Activated CD4-positive, alpha-beta memory T cell treated with anti-CD3 and anti-CD28 coated beads, Interleukin-2, amount 10 ng/mL, durations not matched to agents 7 days and 5 days (primary cell): Measurements from ENCODE around the gene DENND4B. TPM values are rescaled to one million over a fixed set of nuclear protein-coding genes. Genes with fewer than 3 reads are reported as not detected.
"Not testable (repeated sequence)": the region's sequence is repeated elsewhere in the genome, so short reads cannot be mapped to it uniquely, and the experiment has no call there.

Experiments
- CTCF ChIA-PET: fragments of 350-600 bp; sonication (Branson Sonifier 250); formaldehyde crosslinking; loops from one replicate; lab custom pipeline; 2021; ENCODE audit warnings: antibody characterized with exemption, inconsistent platforms; lab: Charles Lee
- POLR2A ChIA-PET: fragments of 350-600 bp; sonication (Branson Sonifier 250); formaldehyde crosslinking; loops from one replicate; lab custom pipeline; 2021; ENCODE audit warnings: antibody characterized with exemption; lab: Charles Lee
- DNase-seq: peaks from one replicate; pipeline ENCODE4 v3.0.0-alpha.2; 2020
- H3K27ac Mint-ChIP-seq: one replicate; pipeline ENCODE4 v1.8.0; 2021; ENCODE audit warnings: mild to moderate bottlenecking, mixed read lengths
- H3K27me3 Mint-ChIP-seq: one replicate; pipeline ENCODE4 v1.8.0; 2021; ENCODE audit warnings: mixed read lengths
- H3K36me3 Mint-ChIP-seq: one replicate; pipeline ENCODE4 v1.8.0; 2021; ENCODE audit warnings: low read depth, mixed read lengths
- H3K4me1 Mint-ChIP-seq: one replicate; pipeline ENCODE4 v1.8.0; 2021; ENCODE audit warnings: mixed read lengths
- H3K4me3 Mint-ChIP-seq: one replicate; pipeline ENCODE4 v1.8.0; 2021; ENCODE audit warnings: mild to moderate bottlenecking, mixed read lengths
- H3K9me3 Mint-ChIP-seq: one replicate; pipeline ENCODE4 v1.8.0; 2021; ENCODE audit warnings: mixed read lengths
- total RNA-seq, 2 experiments: library from RNA; stranded (reverse); gene quantifications; one replicate each; pipeline ENCODE4 v1.2.3, GENCODE V29; 2021

DENND4B gene
- total RNA-seq, 2 experiments from 2014 or later, result 159 to 166 TPM

GRCh38 chr1:153919876-153920852 is 26.4 kb downstream of the DENND4B start:
- CTCF ChIA-PET, result interaction anchor here (0.8 to 3.9 kb wide), 8 partner anchors 9 to 248 kb away, joined by 3 to 52 read pairs (median 5); partner anchors contain the start of genes CREB3L4, DENND4B, RAB13 and SLC27A3
- peak overlapping the region; percentile 73 for H3K27ac Mint-ChIP-seq
- POLR2A ChIA-PET, result interaction anchor here (1.0 to 7.1 kb wide), 14 partner anchors 10 to 286 kb away, joined by 3 to 53 read pairs (median 6); partner anchors contain the start of genes CHTOP, CREB3L4, CRTC2 and DENND4B
- peaks cover 30% of the 10 kb centered on the region for H3K36me3 Mint-ChIP-seq
- H3K27me3 Mint-ChIP-seq, result no peaks in the 10 kb centered on the region
- peak; percentile 42 for DNase-seq
- peaks cover 47% of the 10 kb centered on the region for H3K4me1 Mint-ChIP-seq
- H3K4me3 Mint-ChIP-seq, result peak overlapping the region; percentile 92
- H3K9me3 Mint-ChIP-seq, result no peaks in the 10 kb centered on the region

DNA sequence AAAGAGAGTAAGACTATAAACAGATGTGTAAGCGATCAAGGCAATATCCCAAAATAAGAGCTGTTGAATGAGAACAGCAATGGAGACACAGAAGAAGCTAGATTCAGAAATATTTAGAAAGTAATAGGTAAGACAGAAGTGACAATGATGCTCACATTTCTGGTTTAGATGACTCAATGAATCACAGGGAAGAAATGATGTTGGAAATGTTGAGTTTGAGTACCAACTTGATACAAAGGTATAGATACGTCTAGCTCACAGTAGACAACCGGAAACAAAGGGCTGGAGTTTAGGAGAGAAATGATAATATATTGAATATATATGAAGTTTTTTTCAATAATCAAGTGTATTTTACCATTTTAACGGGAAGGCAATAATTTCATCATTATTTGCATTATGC is 30.2 kb downstream of the DENND4B start:
- CTCF ChIA-PET, result interaction anchor here (0.8 to 1.2 kb wide), 2 partner anchors 30 to 111 kb away, joined by 3 to 4 read pairs; no protein-coding TSS in a partner anchor
- peaks cover 46% of the 10 kb centered on the region for H3K4me1 Mint-ChIP-seq
- H3K36me3 Mint-ChIP-seq, result peaks cover 32% of the 10 kb centered on the region
- H3K27ac Mint-ChIP-seq, result no peak overlapping the region
- no peaks in the 10 kb centered on the region for H3K27me3 Mint-ChIP-seq
- H3K4me3 Mint-ChIP-seq, result no peak overlapping the region
- no peaks in the 10 kb centered on the region for H3K9me3 Mint-ChIP-seq
- no peak for DNase-seq
- POLR2A ChIA-PET, result interaction anchor here (0.7 to 1.0 kb wide), 2 partner anchors 74 to 118 kb away, joined by 3 to 4 read pairs; partner anchors contain the start of gene RPS27

DNA sequence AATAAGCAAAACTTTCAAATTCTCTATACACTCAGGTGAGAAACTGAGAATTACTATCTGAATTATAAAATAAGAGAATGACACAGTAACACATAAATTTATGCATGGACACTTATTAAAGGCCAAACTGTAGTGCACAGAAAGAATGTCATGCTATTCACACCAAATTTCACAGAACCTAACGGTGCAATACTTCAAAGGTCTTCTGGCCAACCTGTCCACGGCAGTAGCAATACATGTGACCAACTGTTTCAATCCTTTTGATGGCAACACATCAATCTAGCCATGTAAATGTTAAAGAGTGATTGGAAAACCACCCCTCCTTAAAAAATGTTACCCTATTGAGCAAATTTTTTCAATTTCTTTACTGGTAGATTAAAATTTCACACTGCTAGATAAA is 34.2 kb downstream of the DENND4B start:
- H3K9me3 Mint-ChIP-seq, result no peaks in the 10 kb centered on the region
- H3K4me1 Mint-ChIP-seq, result peaks cover 16% of the 10 kb centered on the region
- H3K27ac Mint-ChIP-seq, result no peak overlapping the region
- peaks cover 25% of the 10 kb centered on the region for H3K36me3 Mint-ChIP-seq
- DNase-seq, result no peak
- ChIA-PET POLR2A (no interaction called here), CTCF (no interaction called here)
- H3K4me3 Mint-ChIP-seq, result no peak overlapping the region
- H3K27me3 Mint-ChIP-seq, result no peaks in the 10 kb centered on the region

- DNase-seq, H3K27ac Mint-ChIP-seq, H3K9me3 Mint-ChIP-seq, H3K4me3 Mint-ChIP-seq, H3K27me3 Mint-ChIP-seq: not testable (repeated sequence)
- ChIA-PET POLR2A (interaction anchor here (0.8 to 2.1 kb wide), 8 partner anchors 9 to 80 kb away, joined by 3 to 7 read pairs (median 4); partner anchors contain the start of genes DENND4B, GATAD2B and RPS27), CTCF (interaction anchor here (1.2 to 1.3 kb wide), 2 partner anchors 9 to 10 kb away, joined by 3 to 4 read pairs; no protein-coding TSS in a partner anchor)
- Mint-ChIP-seq H3K4me1 (peaks cover 24% of the 10 kb centered on the region), H3K36me3 (peaks cover 30% of the 10 kb centered on the region)
Measured at GRCh38 chr1:153910560-153910959, 36.0 kb downstream of the DENND4B start.

DNA sequence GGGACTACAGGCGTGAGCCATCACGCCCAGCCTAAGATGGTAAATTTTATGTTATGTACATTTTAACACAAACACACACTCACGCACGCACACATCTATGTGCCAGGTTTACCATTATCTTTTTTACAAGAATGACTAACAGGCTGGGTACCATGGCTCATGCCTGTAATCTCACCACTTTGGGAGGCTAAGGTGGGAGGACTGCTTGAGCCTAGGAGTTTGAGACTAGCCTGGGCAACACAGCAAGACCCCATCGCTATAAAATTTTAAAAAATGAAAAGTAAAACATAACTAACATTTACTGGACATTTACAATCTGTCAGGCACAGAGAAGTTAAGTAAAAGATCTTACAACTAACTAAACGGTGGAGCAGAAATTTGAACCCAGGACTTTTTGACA is 38.4 kb downstream of the DENND4B start:
- peaks cover 27% of the 10 kb centered on the region for H3K36me3 Mint-ChIP-seq
- CTCF ChIA-PET, result no interaction called here
- H3K9me3 Mint-ChIP-seq, result no peaks in the 10 kb centered on the region
- POLR2A ChIA-PET, result interaction anchor here (1.6 kb wide), 1 partner anchor 16 kb away, joined by 7 read pairs; no protein-coding TSS in a partner anchor
- no peak overlapping the region for H3K4me3 Mint-ChIP-seq
- no peaks in the 10 kb centered on the region for H3K27me3 Mint-ChIP-seq
- no peak overlapping the region for H3K27ac Mint-ChIP-seq
- no peak for DNase-seq
- peaks cover 29% of the 10 kb centered on the region for H3K4me1 Mint-ChIP-seq

- H3K36me3 Mint-ChIP-seq, result peaks cover 26% of the 10 kb centered on the region
- no peaks in the 10 kb centered on the region for H3K27me3 Mint-ChIP-seq
- H3K27ac Mint-ChIP-seq, result no peak overlapping the region
- H3K4me1 Mint-ChIP-seq, result peaks cover 24% of the 10 kb centered on the region
- no peak for DNase-seq
- no peaks in the 10 kb centered on the region for H3K9me3 Mint-ChIP-seq
- ChIA-PET CTCF (no interaction called here), POLR2A (no interaction called here)
- H3K4me3 Mint-ChIP-seq, result no peak overlapping the region
Measured at GRCh38 chr1:153907134-153907533, 39.4 kb downstream of the DENND4B start.

GRCh38 chr1:153906396-153906795 is 40.1 kb downstream of the DENND4B start:
- Mint-ChIP-seq H3K4me3 (no peak overlapping the region), H3K27ac (no peak overlapping the region), H3K36me3 (peaks cover 21% of the 10 kb centered on the region), H3K9me3 (no peaks in the 10 kb centered on the region), H3K27me3 (no peaks in the 10 kb centered on the region), H3K4me1 (peaks cover 22% of the 10 kb centered on the region)
- DNase-seq, result no peak
- ChIA-PET POLR2A (interaction anchor here (1.5 kb wide), 1 partner anchor 16 kb away, joined by 4 read pairs; the partner anchor contains the start of gene GATAD2B), CTCF (interaction anchor here (1.1 to 1.4 kb wide), 3 partner anchors 8 to 40 kb away, joined by 3 to 4 read pairs (median 3); partner anchors contain the start of genes DENND4B and GATAD2B)

DNA sequence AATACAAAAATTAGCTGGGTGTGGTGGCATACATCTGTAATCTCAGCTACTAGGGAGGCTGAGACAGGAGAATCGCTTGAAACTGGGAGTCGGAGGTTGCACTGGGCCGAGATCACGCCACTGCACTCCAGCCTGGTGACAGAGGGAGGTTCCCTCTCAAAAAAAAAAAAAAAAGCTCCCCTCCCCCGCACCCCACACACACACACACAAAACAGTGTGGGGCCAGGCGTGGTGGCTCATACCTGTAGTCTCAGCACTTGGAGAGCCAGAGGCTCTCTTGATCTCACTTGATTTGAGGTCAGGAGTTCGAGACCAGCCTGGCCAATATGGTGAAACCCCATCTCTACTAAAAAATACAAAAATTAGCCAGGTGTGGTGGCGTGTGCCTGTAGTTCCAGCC is 40.6 kb downstream of the DENND4B start:
- not testable (repeated sequence) for H3K27me3 Mint-ChIP-seq, H3K4me3 Mint-ChIP-seq, H3K9me3 Mint-ChIP-seq, DNase-seq, H3K27ac Mint-ChIP-seq
- ChIA-PET CTCF (interaction anchor here (0.7 to 1.4 kb wide), 4 partner anchors 8 to 108 kb away, joined by 3 to 4 read pairs (median 3); partner anchors contain the start of genes DENND4B and GATAD2B), POLR2A (interaction anchor here (1.5 kb wide), 1 partner anchor 17 kb away, joined by 4 read pairs; the partner anchor contains the start of gene GATAD2B)
- Mint-ChIP-seq H3K36me3 (peaks cover 17% of the 10 kb centered on the region), H3K4me1 (peaks cover 19% of the 10 kb centered on the region)

DNA sequence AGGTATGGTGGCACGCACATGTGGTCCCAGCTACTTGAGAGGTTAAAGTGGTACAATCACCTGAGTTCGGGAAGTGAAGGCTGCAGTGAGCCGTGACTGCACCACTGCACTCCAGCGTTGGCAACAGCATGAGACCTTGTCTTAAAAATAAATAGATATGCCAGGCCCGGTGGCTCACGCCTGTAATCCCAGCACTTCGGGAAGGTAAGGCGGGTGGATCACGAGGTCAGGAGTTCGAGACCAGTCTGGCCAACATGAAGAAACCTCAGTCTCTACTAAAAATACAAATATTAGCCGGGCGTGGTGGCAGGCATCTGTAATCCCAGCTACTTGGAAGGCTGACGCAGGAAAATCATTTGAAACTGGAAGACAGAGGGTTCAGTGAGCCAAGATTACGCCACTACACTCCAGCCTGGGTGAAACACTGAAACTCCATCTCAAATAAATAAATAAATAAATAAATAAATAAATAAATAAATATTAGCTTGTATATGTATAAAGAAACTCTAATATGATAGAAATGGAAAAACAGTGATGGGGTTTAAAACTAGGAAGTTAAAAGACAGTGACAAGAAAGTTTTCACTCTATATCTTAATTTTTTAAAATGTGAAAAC is 42.6 kb downstream of the DENND4B start:
- ChIA-PET POLR2A (no interaction called here), CTCF (interaction anchor here (0.9 kb wide), 1 partner anchor 29 kb away, joined by 4 read pairs; no protein-coding TSS in a partner anchor)
- Mint-ChIP-seq H3K27me3 (no peaks in the 10 kb centered on the region), H3K4me3 (no peak overlapping the region), H3K4me1 (peaks cover 21% of the 10 kb centered on the region), H3K9me3 (no peaks in the 10 kb centered on the region), H3K27ac (no peak overlapping the region), H3K36me3 (peaks cover 22% of the 10 kb centered on the region)
- DNase-seq, result no peak

DNA sequence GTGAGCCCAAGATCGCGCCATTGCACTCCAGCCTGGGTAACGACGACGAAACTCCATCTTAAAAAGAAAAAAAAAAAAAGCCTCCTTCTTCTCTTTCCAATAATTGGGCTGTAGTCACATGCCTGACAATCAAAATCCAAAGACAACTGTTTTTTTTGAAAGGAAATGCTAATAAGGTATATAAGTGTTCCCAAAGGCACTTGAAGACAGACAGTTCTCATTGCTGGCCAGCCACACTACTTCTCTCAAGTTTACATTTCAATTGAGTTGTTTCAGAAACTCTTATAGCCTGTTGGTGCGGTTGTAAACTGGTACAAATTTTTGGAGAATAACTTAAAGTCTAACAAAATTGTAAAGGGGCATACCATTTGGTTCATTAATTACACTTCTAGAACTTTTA is 47.0 kb downstream of the DENND4B start:
- ChIA-PET POLR2A (interaction anchor here (1.2 kb wide), 1 partner anchor 24 kb away, joined by 4 read pairs; no protein-coding TSS in a partner anchor), CTCF (no interaction called here)
- H3K4me1 Mint-ChIP-seq, result peaks cover 12% of the 10 kb centered on the region
- H3K27me3 Mint-ChIP-seq, result no peaks in the 10 kb centered on the region
- H3K4me3 Mint-ChIP-seq, result no peak overlapping the region
- H3K9me3 Mint-ChIP-seq, result no peaks in the 10 kb centered on the region
- H3K27ac Mint-ChIP-seq, result no peak overlapping the region
- DNase-seq, result no peak
- peaks cover 17% of the 10 kb centered on the region for H3K36me3 Mint-ChIP-seq

- H3K27ac Mint-ChIP-seq, H3K27me3 Mint-ChIP-seq, DNase-seq, H3K9me3 Mint-ChIP-seq, H3K4me3 Mint-ChIP-seq, CTCF ChIA-PET: not testable (repeated sequence)
- peaks cover 23% of the 10 kb centered on the region for H3K36me3 Mint-ChIP-seq
- peaks cover 13% of the 10 kb centered on the region for H3K4me1 Mint-ChIP-seq
- POLR2A ChIA-PET, result interaction anchor here (1.1 to 2.4 kb wide), 3 partner anchors 15 to 81 kb away, joined by 5 to 6 read pairs (median 5); partner anchors contain the start of gene JTB
Measured at GRCh38 chr1:153895866-153896265, 50.7 kb downstream of the DENND4B start.

GRCh38 chr1:153891042-153891441 is 55.5 kb downstream of the DENND4B start:
- DNase-seq, CTCF ChIA-PET, H3K9me3 Mint-ChIP-seq, H3K4me3 Mint-ChIP-seq, H3K27me3 Mint-ChIP-seq, H3K27ac Mint-ChIP-seq, POLR2A ChIA-PET: not testable (repeated sequence)
- Mint-ChIP-seq H3K4me1 (peaks cover 32% of the 10 kb centered on the region), H3K36me3 (peaks cover 16% of the 10 kb centered on the region)
